T follicular helper cell (primary cell): Measurements from ENCODE around the gene HGFAC.

ENCODE experiments used
- DNase-seq: peaks from one replicate; pipeline ENCODE4 v3.0.0-alpha.2; 2020; ENCODE audit warnings: low read depth

Gene HGFAC

GRCh38 chr4:3462321-3462789, 20.6 kb downstream of the HGFAC start:
- no peak for DNase-seq

- DNase-seq, result no peak
Measured at GRCh38 chr4:3462790-3463415, 21.1 kb downstream of the HGFAC start, which contains the start of gene DOK7. DOK7 (plus strand) TSS chr4:3463306; CDS start chr4:3463376, 70 bp downstream.

- DNase-seq, result no peak
Measured at GRCh38 chr4:3463556-3464348, 22.0 kb downstream of the HGFAC start.

- no peak for DNase-seq
Measured at GRCh38 chr4:3464349-3464905, 22.7 kb downstream of the HGFAC start.

- no peak for DNase-seq
Measured at GRCh38 chr4:3464911-3465697, 23.3 kb downstream of the HGFAC start.

GRCh38 chr4:3465698-3466671, 24.2 kb downstream of the HGFAC start:
- no peak for DNase-seq

GRCh38 chr4:3466691-3467600, 25.2 kb downstream of the HGFAC start:
- no peak for DNase-seq

GRCh38 chr4:3467601-3468031, 25.8 kb downstream of the HGFAC start:
- no peak for DNase-seq

GRCh38 chr4:3468154-3468553, 26.4 kb downstream of the HGFAC start:
- no peak for DNase-seq

- no peak for DNase-seq
Measured at GRCh38 chr4:3468804-3469203, 27.0 kb downstream of the HGFAC start.

GRCh38 chr4:3469386-3470243, 27.8 kb downstream of the HGFAC start:
- no peak for DNase-seq

- no peak for DNase-seq
Measured at GRCh38 chr4:3470244-3471097, 28.7 kb downstream of the HGFAC start.

GRCh38 chr4:3471098-3471760, 29.5 kb downstream of the HGFAC start:
- no peak for DNase-seq

- no peak for DNase-seq
Measured at GRCh38 chr4:3471886-3472285, 30.1 kb downstream of the HGFAC start.

- no peak for DNase-seq
Measured at GRCh38 chr4:3472411-3473141, 30.8 kb downstream of the HGFAC start.

GRCh38 chr4:3473181-3473950, 31.6 kb downstream of the HGFAC start:
- DNase-seq, result no peak
